DND-41 (cell line): ENCODE measurements around the gene UVRAG.

Experiments used
- EZH2 ChIP-seq: IDR thresholded peaks from 3 replicates; pipeline ENCODE4 v1.6.1; 2012; ENCODE audit warnings: borderline replicate concordance, low read depth, mild to moderate bottlenecking, moderate library complexity, low read length, inconsistent platforms; ENCODE audit not compliant: severe bottlenecking
- TF ChIP-seq, protein P1 (sequence below): IDR thresholded peaks from 2 replicates; pipeline ENCODE4 v1.5.1; 2012; ENCODE audit warnings: borderline replicate concordance, low read length, moderate library complexity, mild to moderate bottlenecking; ENCODE audit not compliant: poor library complexity, severe bottlenecking; ENCODE audit errors: extremely low read depth

DNA sequence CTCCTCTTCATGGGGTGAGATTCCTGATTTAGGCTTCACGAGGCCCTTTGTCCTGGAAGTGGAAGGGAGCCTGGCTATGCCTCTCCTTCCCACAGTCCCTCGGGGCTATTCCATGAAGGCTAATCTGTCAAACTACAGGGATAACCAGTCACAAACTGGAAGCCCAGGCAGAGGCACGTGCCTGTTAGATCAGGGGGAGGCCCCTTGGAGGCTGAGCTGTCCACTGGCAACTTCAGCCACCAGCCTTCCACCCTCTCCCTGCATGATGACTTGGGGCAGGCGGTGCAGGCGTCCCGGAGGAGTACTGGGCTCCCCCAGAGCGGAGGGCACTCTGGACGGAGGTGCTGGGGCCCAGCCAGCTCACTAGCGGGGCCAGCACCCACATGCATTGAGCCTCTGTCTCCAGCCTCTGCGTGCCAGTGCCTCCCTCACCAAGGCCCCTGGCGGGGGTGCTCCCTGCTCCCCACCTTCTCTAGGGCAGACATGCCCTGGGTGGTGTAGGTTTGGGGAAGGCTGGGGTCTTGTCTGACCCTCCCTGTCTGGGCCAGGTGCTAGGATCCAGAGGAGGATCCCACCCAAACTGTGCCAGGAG, 348.4 kb downstream of the UVRAG start:
- TF ChIP-seq, protein P1, sequence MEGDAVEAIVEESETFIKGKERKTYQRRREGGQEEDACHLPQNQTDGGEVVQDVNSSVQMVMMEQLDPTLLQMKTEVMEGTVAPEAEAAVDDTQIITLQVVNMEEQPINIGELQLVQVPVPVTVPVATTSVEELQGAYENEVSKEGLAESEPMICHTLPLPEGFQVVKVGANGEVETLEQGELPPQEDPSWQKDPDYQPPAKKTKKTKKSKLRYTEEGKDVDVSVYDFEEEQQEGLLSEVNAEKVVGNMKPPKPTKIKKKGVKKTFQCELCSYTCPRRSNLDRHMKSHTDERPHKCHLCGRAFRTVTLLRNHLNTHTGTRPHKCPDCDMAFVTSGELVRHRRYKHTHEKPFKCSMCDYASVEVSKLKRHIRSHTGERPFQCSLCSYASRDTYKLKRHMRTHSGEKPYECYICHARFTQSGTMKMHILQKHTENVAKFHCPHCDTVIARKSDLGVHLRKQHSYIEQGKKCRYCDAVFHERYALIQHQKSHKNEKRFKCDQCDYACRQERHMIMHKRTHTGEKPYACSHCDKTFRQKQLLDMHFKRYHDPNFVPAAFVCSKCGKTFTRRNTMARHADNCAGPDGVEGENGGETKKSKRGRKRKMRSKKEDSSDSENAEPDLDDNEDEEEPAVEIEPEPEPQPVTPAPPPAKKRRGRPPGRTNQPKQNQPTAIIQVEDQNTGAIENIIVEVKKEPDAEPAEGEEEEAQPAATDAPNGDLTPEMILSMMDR: no peak
- TF ChIP-seq EZH2: no peak
